Activated CD8-positive, alpha-beta memory T cell treated with anti-CD3 and anti-CD28 coated beads, Interleukin-2, amount 50 U/mL, for 48 hours (primary cell): ENCODE results near the gene RAB34.

ENCODE experiments used
- DNase-seq: peaks from one replicate; pipeline ENCODE4 v3.0.0-alpha.2; 2020

Gene RAB34, protein sequence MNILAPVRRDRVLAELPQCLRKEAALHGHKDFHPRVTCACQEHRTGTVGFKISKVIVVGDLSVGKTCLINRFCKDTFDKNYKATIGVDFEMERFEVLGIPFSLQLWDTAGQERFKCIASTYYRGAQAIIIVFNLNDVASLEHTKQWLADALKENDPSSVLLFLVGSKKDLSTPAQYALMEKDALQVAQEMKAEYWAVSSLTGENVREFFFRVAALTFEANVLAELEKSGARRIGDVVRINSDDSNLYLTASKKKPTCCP

GRCh38 chr17:28717578-28718332 is at the start of gene RAB34:
Gene RAB34, minus strand, starts transcription at chr17:28717868. Its CDS starts 602 bp downstream, at chr17:28717266.
- DNase-seq = peak; percentile 79

DNA sequence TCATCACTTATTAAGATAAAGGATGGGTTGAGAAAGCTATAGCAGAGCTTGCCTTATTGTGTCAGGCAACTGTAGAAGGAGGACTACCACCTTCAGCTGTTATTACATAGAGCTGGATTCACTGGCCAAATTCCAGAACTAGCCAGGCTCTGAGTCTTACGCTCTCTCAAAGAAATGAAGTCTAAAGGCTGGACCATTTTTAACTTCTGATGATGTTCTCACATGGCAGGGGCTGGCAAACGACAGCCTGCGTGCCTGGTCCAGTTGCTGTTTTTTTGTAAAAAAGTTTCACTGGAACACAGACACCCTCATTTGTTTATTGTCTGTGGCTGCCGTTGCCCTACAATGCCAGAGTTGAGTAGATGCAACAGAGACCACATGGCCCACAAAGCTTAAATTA is 47.4 kb upstream of the RAB34 start:
- DNase-seq = no peak

DNA sequence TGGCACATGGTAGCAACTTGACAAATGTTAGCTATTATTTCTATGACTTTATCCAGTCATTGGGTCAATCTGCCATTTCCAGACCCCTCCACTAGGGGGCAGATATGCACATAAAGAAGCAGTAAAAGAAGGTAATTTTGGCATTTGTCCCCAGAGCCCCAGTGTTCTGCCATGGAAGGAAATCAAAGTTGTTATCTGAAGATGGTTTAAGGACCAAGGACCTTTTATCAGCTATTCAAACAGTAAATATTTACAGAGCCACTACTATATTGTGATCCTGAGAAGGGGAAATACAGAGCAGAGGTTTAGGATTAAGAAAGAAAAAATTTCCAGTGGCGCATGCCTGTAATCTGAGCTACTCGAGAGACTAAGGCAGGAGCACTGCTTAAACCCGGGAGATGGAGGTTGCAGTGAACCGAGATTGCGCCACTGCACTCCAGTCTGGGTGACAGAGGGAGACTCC is 46.2 kb upstream of the RAB34 start:
- peak; percentile 84 for DNase-seq

DNA sequence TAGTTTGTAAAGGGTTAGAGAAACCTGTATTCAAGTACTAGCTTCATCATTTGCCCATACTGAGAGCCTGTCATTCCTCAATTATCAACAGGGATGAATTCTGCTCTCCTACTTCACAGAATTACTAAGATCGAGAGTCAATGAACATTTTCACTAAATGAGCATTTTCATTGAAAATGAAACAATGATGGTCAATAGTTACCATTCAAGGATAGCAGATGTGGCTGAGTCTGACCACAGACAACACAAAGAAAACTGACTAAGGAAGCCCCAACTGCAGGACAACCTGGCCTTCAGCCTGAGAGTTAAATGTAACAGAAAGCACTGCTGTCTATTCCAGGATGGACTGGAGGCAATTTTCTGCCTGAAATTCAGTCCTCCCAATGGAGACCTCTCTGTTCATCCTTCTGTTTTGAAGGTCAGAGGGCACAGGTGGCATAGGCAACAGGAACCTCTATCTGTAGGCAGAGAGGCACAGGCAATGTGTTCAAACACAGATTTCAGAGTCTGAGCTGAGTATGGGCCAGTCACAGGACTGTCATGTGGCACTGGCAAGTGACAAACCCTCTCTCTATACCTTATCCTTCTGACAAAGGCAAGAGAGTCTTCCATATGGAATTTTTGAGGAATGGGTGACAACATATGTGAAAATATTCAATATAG is 45.6 kb upstream of the RAB34 start:
- no peak for DNase-seq

- DNase-seq = no peak
Measured at GRCh38 chr17:28760601-28761562, 43.2 kb upstream of the RAB34 start.

DNA sequence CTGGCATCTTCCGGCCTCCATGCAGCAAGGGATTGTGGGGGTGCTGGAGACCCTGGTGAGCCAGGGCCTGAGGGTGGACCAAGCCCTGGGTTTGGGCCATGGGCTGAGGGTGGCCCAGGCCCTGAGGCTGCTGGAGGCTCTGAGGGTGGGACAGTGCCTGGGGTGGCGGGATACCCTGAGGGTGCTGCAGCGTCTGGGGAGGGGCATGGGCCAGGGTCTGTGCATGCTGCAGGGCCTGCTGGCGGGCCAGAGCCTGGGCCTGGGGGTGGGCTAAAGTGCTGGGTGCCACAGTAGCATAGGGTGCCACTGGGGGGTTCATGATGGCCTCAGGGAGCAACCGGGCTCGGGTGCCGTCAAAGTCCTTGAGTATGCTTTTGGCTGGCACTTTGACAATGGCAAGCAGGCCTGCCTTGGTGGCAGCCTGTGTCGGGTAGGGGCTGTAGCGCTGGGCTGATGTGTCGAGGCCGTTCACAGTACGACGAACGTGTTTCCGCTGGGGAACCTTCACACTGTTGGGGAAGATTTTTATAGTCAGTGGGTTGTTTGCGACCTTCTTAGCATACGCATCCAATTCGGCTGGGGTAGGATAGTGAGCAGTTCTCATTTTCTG is 41.7 kb upstream of the RAB34 start:
- DNase-seq = no peak

DNA sequence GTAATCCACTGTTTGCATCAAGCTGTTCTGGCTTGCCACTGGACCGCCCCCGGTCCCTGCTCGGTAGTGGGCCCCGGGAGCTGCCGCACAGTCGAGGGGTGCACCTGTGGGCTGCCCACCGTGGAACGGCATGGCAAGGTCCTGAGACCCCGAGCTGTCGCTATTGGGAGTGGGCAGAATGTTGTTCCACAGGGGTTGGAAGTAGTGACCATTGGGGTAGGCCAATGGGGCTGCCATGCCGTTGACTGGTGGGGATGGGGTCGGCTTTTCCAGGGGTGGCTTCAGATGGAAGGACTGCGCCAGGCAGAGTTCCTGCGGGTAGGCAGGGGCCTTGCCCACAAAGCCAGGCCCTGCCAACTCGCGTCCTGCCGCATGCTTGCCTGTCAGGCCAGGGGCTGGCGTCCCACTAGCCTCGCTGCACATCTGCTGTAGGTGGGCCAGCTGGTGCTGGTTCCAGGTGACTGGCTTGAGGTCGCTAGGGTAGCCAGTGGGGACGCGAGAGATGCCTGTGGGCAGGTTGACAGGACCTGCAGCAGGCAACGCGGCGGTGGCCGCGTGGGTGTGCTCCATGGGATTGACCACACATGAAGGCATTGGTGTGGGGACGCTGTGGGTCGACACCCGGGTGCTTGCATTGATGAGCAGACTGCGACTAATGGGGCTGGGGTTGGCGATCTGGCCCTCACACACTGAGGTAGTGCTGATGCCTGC is 40.9 kb upstream of the RAB34 start:
- DNase-seq = no peak

- DNase-seq = no peak
Measured at GRCh38 chr17:28756049-28756804, 38.6 kb upstream of the RAB34 start.

GRCh38 chr17:28755486-28755885 is 37.8 kb upstream of the RAB34 start:
- no peak for DNase-seq

GRCh38 chr17:28751600-28752366 is 34.1 kb upstream of the RAB34 start:
- DNase-seq = no peak

- peak; percentile 92 for DNase-seq
Measured at GRCh38 chr17:28750178-28751047, 32.7 kb upstream of the RAB34 start.

DNA sequence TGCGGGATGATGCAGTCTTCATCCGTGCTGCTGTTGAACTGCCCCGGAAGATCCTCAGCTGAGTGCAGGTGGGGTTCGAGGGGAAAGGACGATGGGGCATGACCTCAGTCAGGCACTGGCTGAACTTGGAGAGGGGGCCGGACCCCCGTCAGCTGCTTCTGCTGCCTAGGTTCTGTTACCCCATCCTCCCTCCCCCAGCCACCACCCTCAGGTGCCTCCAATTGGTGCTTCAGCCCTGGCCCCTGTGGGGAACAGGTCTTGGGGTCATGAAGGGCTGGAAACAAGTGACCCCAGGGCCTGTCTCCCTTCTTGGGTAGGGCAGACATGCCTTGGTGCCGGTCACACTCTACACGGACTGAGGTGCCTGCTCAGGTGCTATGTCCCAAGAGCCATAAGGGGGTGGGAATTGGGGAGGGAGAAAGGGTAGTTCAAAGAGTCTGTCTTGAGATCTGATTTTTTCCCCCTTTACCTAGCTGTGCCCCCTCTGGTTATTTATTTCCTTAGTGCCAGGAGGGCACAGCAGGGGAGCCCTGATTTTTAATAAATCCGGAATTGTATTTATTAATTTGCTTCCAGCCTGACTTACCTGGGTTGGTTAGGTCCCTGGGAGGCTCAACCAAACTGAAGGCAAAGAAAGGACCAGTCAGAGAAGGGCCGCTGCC is 32.0 kb upstream of the RAB34 start:
- no peak for DNase-seq

GRCh38 chr17:28748852-28749515 is 31.3 kb upstream of the RAB34 start:
- no peak for DNase-seq

DNA sequence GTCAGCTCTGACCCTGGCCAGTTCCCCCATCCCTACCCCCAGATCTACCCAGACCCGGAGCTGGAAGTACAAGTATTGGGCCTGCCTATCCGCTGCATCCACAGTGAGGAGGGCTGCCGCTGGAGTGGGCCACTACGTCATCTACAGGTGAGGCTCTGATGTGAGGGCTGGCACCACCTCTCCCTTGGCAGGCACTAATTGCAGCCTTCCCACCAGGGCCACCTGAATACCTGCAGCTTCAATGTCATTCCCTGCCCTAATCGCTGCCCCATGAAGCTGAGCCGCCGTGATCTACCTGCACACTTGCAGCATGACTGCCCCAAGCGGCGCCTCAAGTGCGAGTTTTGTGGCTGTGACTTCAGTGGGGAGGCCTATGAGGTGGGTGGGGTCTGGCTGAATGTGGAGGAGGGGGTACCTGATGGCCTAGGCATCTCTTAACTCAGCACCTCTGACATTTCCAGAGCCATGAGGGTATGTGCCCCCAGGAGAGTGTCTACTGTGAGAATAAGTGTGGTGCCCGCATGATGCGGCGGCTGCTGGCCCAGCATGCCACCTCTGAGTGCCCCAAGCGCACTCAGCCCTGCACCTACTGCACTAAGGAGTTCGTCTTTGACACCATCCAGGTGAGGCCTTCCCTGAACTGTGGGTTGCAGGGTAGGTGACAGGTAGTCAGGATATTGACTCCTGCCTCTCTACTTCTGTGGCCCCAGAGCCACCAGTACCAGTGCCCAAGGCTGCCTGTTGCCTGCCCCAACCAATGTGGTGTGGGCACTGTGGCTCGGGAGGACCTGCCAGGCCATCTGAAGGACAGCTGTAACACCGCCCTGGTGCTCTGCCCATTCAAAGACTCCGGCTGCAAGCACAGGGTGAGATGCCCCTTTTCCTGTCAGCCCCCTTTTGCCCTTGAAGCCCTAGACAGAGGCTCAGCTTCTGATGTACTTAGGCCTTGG is 30.4 kb upstream of the RAB34 start:
- no peak for DNase-seq

GRCh38 chr17:28747051-28747691 is 29.5 kb upstream of the RAB34 start:
- no peak for DNase-seq

DNA sequence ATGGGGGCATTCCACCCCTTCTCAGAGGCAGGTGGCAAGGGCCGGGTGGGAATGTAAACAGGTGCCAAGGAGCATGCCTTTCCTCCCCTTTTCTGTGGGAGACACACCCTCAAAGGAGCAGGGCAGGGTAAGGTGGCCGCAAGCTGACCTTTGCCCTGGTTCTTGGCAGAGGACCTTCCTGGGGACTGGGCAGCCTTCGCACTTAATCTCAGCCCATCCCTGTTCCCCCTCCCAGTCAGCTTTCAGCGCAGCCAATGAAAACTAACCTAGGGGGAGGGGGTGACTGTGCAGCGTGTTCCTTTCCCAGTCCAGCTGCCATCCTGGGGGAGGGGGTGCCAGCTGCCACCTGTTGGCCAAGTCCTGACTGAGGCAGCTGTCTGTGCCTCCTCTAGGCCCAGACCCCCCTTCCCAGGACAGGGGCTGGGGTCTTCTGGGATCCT is 29.0 kb upstream of the RAB34 start:
- DNase-seq = no peak
